ENCODE measurements around the gene IMP4. TPM values are rescaled to one million over a fixed set of nuclear protein-coding genes. Genes with fewer than 3 reads are reported as not detected.

IMP4 gene
- total and polyA plus RNA-seq, 2 experiments from 2014 or later, result 87.8 to 147 TPM

- no peak for TF ChIP-seq ETS1 (IDR thresholded peaks at IDR 0.05)
- no peak for TF ChIP-seq ZNF114 (CRISPR knock-in tag; IDR thresholded peaks at IDR 0.05)
- no peak for TF ChIP-seq ZNF462 (CRISPR knock-in tag; IDR thresholded peaks at IDR 0.05)
- no peak for TF ChIP-seq EZH2phosphoT487 (IDR thresholded peaks at IDR 0.05; ENCODE audit: unreplicated experiment)
- TF ChIP-seq JUNB (IDR thresholded peaks at IDR 0.05; ENCODE audit: unreplicated experiment), result no peak
These were observed 15.2 kb downstream of the IMP4 start (continued) for GRCh38 chr2:130357864-130358263.

GRCh38 chr2:130358420-130359350, 16.0 kb downstream of the IMP4 start:
- Histone ChIP-seq H3K27me3 (ENCODE audit: insufficient read depth) (peaks cover 33% of the 10 kb centered on the region), H3F3A (replicated peaks; ENCODE audit: low read depth) (no peaks in the 10 kb centered on the region), H3K9me2 (ENCODE audit: insufficient read depth) (no peaks in the 10 kb centered on the region), H3K27ac (ENCODE audit: low read depth) (no peak overlapping the region), H3K4me3 (no peak overlapping the region), H4K20me1 (replicated peaks; ENCODE audit: insufficient read depth) (peaks cover 3% of the 10 kb centered on the region; the same call in 1 of the 2 replicates), H2AFZ (no peak overlapping the region), H3K36me3 (ENCODE audit: insufficient read depth) (no peaks in the 10 kb centered on the region), H3K4me1 (ENCODE audit: insufficient read depth) (no peaks in the 10 kb centered on the region), H3K4me2 (no peak overlapping the region), H3K79me2 (replicated peaks; ENCODE audit: insufficient read depth) (no peaks in the 10 kb centered on the region)
- DNase-seq (ENCODE audit: low spot score) (no peak), ATAC-seq (no peak)
- Mint-ChIP-seq H3K27me3 (ENCODE audit: insufficient read depth, low read depth, poor library complexity) (peaks cover 24% of the 10 kb centered on the region), H3K9me3 (no peaks in the 10 kb centered on the region; the same call in 2 of the 3 replicates), H3K4me1 (peaks cover 8% of the 10 kb centered on the region), H3K36me3 (ENCODE audit: low read depth) (no peaks in the 10 kb centered on the region; the same call in 2 of the 3 replicates), H3K27ac (no peak overlapping the region), H3K4me3 (no peak overlapping the region)
- no peak for TF ChIP-seq ETS1 (IDR thresholded peaks at IDR 0.05)

All from GM23338 (cell line).